ENCODE data around the gene ALPK1. TPM values are rescaled to one million over a fixed set of nuclear protein-coding genes. Genes with fewer than 3 reads are reported as not detected.

The ALPK1 gene
- total and polyA plus RNA-seq, 2 of the 4 experiments (the other 2 are of a cell fraction): 3.3 to 7.9 TPM

- intact Hi-C loops (cut with micrococcal nuclease): loop anchor here (5.0 kb wide), 1 partner anchor 48 kb away; the partner anchor contains the start of gene AP1AR
Observed at GRCh38 chr4:112280386-112281056, 16.6 kb upstream of the ALPK1 start.

More at GRCh38 chr4:112280386-112281056, 16.6 kb upstream of the ALPK1 start:
- peaks cover 6 to 28% of the 10 kb centered on the region in 2 experiments for H3K79me1 ChIP-seq (ENCODE audit: low read depth in 1 of 2, low read length in 2 of 2)
- H3K9me1 ChIP-seq (ENCODE audit: insufficient read depth, low read length): peaks cover 3% of the 10 kb centered on the region; the same call in 1 of the 2 replicates
- in situ Hi-C loops (cut with MboI; ENCODE audit: low sequenced_read_pairs): no loop called here
- DNase-seq (no peak), ATAC-seq (ENCODE audit: low read depth) (no peak)
- H3K36me3 ChIP-seq (ENCODE audit: control insufficient read depth, insufficient read depth, low read length): peaks cover 3% of the 10 kb centered on the region
- H3K4me3 ChIP-seq (ENCODE audit: insufficient read depth, low read depth, low read length): no peak overlapping the region
- H3K4me1 ChIP-seq (ENCODE audit: control insufficient read depth, insufficient read depth, low read length): peaks cover 6% of the 10 kb centered on the region; the same call in 1 of the 2 replicates
- no peak overlapping the region for H2BK15ac ChIP-seq (ENCODE audit: low read depth, low read length)
- H3K18ac ChIP-seq (ENCODE audit: low read depth, low read length): no peak overlapping the region
- H4K5ac ChIP-seq (ENCODE audit: low read depth, low read length): no peak overlapping the region
- H3K23ac ChIP-seq (ENCODE audit: low read depth, low read length): no peak overlapping the region
- TF ChIP-seq RFX5 (IDR thresholded peaks at IDR 0.05; ENCODE audit: low read depth, low read length): no peak
- peak; percentile 58 for TF ChIP-seq CEBPB (IDR thresholded peaks at IDR 0.05; ENCODE audit: low read depth, low read length)
- no peak for TF ChIP-seq CTCF (conservative IDR thresholded peaks at IDR 0.05; ENCODE audit: low read depth, low read length)
- no peaks in the 10 kb centered on the region for H3K27me3 ChIP-seq (ENCODE audit: control insufficient read depth, insufficient read depth, low read length)
- H2AK5ac ChIP-seq (ENCODE audit: low read depth, low read length): no peak overlapping the region
- dilution Hi-C loops (cut with HindIII; ENCODE audit: low sequenced_read_pairs, unreplicated experiment): no loop called here
- ChIA-PET CTCF (no interaction called here), POLR2A (ENCODE audit: unreplicated experiment) (no interaction called here)
- no peak overlapping the region for H3K27ac ChIP-seq (ENCODE audit: insufficient read depth, low read length)
- WGBS, 2 experiments (ENCODE audit: extremely low coverage in 2 of 2, insufficient read length in 1 of 2): 50% methylated on average over 2 of the region's 5 CpGs; no CpG with 5 or more reads in 1 of the 2 experiments
- H2AK9ac ChIP-seq (replicated peaks; ENCODE audit: low read depth, low read length, poor library complexity): no peak overlapping the region
- H3K56ac ChIP-seq (ENCODE audit: extremely low read depth, insufficient read depth, low read length): no peak overlapping the region
- no peak overlapping the region for H3K4me2 ChIP-seq (ENCODE audit: low read depth, low read length)
- no peak overlapping the region for H2AFZ ChIP-seq (replicated peaks; ENCODE audit: low read length, poor library complexity)
- H4K8ac ChIP-seq (ENCODE audit: low read depth in 2 of 2, low read length in 2 of 2): no peak overlapping the region
- no peaks in the 10 kb centered on the region for H3K9me3 ChIP-seq (ENCODE audit: control insufficient read depth, insufficient read depth, low read length)
- H3K9ac ChIP-seq (ENCODE audit: low read depth, low read length): no peak overlapping the region
- no peak overlapping the region for H2BK20ac ChIP-seq (ENCODE audit: low read depth, low read length)
- no peak overlapping the region for H4K91ac ChIP-seq (ENCODE audit: insufficient read depth, low read depth, low read length)
- H3K4ac ChIP-seq (ENCODE audit: low read depth, low read length): no peak overlapping the region
- no TSS peak for BruUV-seq (replicated peaks)
- H4K20me1 ChIP-seq (ENCODE audit: insufficient read depth, low read length): no peaks in the 10 kb centered on the region
- no peak overlapping the region for H2BK5ac ChIP-seq (ENCODE audit: low read depth, low read length, poor library complexity, severe bottlenecking)
- no peak overlapping the region for H3K14ac ChIP-seq (replicated peaks; ENCODE audit: low read depth, low read length)
- no peak overlapping the region for H2BK120ac ChIP-seq (ENCODE audit: low read depth, low read length)
